ENCODE measurements around the gene SLC16A8.
"Not testable (repeated sequence)": the region's sequence is repeated elsewhere in the genome, so short reads cannot be mapped to it uniquely, and the experiment has no call there.

Gene SLC16A8

GRCh38 chr22:38038426-38038825 lies 45.6 kb downstream of the SLC16A8 start:
- H3K27ac ChIP-seq (replicated peaks): no peak overlapping the region
- no peak for TF ChIP-seq SPI1 (IDR thresholded peaks at IDR 0.05; ENCODE audit: borderline replicate concordance, low read depth)
- TF ChIP-seq, protein P1, sequence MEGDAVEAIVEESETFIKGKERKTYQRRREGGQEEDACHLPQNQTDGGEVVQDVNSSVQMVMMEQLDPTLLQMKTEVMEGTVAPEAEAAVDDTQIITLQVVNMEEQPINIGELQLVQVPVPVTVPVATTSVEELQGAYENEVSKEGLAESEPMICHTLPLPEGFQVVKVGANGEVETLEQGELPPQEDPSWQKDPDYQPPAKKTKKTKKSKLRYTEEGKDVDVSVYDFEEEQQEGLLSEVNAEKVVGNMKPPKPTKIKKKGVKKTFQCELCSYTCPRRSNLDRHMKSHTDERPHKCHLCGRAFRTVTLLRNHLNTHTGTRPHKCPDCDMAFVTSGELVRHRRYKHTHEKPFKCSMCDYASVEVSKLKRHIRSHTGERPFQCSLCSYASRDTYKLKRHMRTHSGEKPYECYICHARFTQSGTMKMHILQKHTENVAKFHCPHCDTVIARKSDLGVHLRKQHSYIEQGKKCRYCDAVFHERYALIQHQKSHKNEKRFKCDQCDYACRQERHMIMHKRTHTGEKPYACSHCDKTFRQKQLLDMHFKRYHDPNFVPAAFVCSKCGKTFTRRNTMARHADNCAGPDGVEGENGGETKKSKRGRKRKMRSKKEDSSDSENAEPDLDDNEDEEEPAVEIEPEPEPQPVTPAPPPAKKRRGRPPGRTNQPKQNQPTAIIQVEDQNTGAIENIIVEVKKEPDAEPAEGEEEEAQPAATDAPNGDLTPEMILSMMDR (IDR thresholded peaks at IDR 0.05; ENCODE audit: insufficient read depth, low read length): no peak
- TF ChIP-seq GABPA (IDR thresholded peaks at IDR 0.05; ENCODE audit: low read depth): no peak
- TF ChIP-seq, protein P2, sequence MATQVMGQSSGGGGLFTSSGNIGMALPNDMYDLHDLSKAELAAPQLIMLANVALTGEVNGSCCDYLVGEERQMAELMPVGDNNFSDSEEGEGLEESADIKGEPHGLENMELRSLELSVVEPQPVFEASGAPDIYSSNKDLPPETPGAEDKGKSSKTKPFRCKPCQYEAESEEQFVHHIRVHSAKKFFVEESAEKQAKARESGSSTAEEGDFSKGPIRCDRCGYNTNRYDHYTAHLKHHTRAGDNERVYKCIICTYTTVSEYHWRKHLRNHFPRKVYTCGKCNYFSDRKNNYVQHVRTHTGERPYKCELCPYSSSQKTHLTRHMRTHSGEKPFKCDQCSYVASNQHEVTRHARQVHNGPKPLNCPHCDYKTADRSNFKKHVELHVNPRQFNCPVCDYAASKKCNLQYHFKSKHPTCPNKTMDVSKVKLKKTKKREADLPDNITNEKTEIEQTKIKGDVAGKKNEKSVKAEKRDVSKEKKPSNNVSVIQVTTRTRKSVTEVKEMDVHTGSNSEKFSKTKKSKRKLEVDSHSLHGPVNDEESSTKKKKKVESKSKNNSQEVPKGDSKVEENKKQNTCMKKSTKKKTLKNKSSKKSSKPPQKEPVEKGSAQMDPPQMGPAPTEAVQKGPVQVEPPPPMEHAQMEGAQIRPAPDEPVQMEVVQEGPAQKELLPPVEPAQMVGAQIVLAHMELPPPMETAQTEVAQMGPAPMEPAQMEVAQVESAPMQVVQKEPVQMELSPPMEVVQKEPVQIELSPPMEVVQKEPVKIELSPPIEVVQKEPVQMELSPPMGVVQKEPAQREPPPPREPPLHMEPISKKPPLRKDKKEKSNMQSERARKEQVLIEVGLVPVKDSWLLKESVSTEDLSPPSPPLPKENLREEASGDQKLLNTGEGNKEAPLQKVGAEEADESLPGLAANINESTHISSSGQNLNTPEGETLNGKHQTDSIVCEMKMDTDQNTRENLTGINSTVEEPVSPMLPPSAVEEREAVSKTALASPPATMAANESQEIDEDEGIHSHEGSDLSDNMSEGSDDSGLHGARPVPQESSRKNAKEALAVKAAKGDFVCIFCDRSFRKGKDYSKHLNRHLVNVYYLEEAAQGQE (IDR thresholded peaks at IDR 0.05; ENCODE audit: insufficient replicate concordance, low read depth): no peak
- TF ChIP-seq POLR2AphosphoS5 (IDR thresholded peaks at IDR 0.05; ENCODE audit: low read depth): no peak

GRCh38 chr22:38037367-38038150 lies 46.4 kb downstream of the SLC16A8 start:
- not testable (repeated sequence) for H3K27ac ChIP-seq (replicated peaks); DNase-seq (ENCODE audit: low read depth in 1 of 2, low spot score in 1 of 2); H3K4me3 ChIP-seq (replicated peaks; ENCODE audit: insufficient read depth, low read length); H3K27me3 ChIP-seq (ENCODE audit: insufficient read depth, poor library complexity, severe bottlenecking)

More at GRCh38 chr22:38038426-38038825, 45.6 kb downstream of the SLC16A8 start:
- no peak overlapping the region for H3K4me3 ChIP-seq (replicated peaks; ENCODE audit: insufficient read depth, low read length)
- no peak for DNase-seq (ENCODE audit: low read depth in 1 of 2, low spot score in 1 of 2)
- no peaks in the 10 kb centered on the region for H3K27me3 ChIP-seq (ENCODE audit: insufficient read depth, poor library complexity, severe bottlenecking)

DNA sequence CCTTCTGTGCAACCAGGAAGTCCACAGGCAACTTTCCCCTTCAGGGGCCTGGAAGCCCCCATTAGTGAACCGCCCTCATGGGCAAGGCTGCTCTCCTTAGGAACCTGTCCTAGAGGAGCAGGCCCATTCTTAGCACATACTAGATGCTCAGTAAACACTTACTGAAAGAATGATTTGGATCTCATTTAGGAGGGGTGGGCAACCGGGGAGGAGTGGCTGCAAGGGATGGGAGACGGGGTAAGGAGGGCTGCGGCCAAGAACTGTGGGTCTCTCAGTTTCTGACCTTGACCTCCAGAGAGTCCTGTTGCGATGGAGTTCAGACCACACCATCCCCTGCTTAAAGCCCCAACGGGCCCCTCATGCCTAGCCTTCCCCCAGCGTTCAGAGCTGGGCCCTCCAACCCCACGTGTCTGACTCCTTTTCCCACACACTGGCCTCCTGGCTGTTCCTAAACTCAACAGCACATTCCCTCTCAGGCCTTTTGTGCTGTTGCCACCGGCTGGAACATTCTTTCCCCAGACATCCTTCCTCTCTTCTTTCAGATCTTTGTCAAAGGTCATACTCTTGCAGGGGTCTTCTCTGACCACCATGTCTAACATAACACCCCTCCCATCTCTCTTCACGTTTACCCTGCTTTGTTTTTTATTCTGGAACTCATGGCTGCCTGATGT lies 47.5 kb downstream of the SLC16A8 start:
- DNase-seq (ENCODE audit: low read depth in 1 of 2, low spot score in 1 of 2): no peak

More for the DNA sequence above, 47.5 kb downstream of the SLC16A8 start:
- H3K27ac ChIP-seq (replicated peaks): no peak overlapping the region
- no peak overlapping the region for H3K4me3 ChIP-seq (replicated peaks; ENCODE audit: insufficient read depth, low read length)
- TF ChIP-seq, protein P1 (IDR thresholded peaks at IDR 0.05; ENCODE audit: insufficient read depth, low read length): no peak
- TF ChIP-seq, protein P2 (IDR thresholded peaks at IDR 0.05; ENCODE audit: insufficient replicate concordance, low read depth): no peak
- TF ChIP-seq SPI1 (IDR thresholded peaks at IDR 0.05; ENCODE audit: borderline replicate concordance, low read depth) (no peak), POLR2AphosphoS5 (IDR thresholded peaks at IDR 0.05; ENCODE audit: low read depth) (no peak), GABPA (IDR thresholded peaks at IDR 0.05; ENCODE audit: low read depth) (no peak)
- no peaks in the 10 kb centered on the region for H3K27me3 ChIP-seq (ENCODE audit: insufficient read depth, poor library complexity, severe bottlenecking)
